ENCODE measurements around the gene PRKACB.

DNA sequence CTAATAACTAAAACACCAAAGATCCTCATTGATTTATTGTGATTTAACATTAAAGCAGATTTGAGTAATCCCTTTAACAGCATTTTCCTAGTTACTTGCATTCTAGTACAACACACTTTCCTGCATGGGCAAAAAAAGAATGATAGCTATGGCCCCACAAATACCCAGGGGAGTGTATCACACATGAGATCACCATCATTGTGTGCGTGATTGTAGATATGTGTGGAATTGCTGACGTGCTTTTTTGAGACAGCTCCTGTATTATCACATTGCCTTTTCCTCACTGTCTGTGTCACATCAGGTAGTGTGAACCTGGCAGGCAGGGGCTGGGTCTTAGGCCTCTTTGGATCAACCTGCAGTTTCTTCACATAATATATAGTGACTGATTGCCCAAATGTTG lies 109.0 kb downstream of the PRKACB start:
- TF ChIP-seq, protein P1, sequence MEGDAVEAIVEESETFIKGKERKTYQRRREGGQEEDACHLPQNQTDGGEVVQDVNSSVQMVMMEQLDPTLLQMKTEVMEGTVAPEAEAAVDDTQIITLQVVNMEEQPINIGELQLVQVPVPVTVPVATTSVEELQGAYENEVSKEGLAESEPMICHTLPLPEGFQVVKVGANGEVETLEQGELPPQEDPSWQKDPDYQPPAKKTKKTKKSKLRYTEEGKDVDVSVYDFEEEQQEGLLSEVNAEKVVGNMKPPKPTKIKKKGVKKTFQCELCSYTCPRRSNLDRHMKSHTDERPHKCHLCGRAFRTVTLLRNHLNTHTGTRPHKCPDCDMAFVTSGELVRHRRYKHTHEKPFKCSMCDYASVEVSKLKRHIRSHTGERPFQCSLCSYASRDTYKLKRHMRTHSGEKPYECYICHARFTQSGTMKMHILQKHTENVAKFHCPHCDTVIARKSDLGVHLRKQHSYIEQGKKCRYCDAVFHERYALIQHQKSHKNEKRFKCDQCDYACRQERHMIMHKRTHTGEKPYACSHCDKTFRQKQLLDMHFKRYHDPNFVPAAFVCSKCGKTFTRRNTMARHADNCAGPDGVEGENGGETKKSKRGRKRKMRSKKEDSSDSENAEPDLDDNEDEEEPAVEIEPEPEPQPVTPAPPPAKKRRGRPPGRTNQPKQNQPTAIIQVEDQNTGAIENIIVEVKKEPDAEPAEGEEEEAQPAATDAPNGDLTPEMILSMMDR (IDR thresholded peaks at IDR 0.05; ENCODE audit: insufficient read depth, low read length, poor library complexity, severe bottlenecking): no peak
- TF ChIP-seq EZH2phosphoT487 (conservative IDR thresholded peaks at IDR 0.05; ENCODE audit: low read length): no peak

All from SU-DHL-6 (cell line).